ENCODE measurements around the gene TRAF6.
"Not testable (repeated sequence)": the region's sequence is repeated elsewhere in the genome, so short reads cannot be mapped to it uniquely, and the experiment has no call there.

The TRAF6 gene

GRCh38 chr11:36492724-36493304 is 17.3 kb downstream of the TRAF6 start:
- peak; percentile 44 for DNase-seq

- no peak for DNase-seq
Measured at GRCh38 chr11:36490026-36490806, 19.9 kb downstream of the TRAF6 start.

GRCh38 chr11:36488096-36488495 is 22.0 kb downstream of the TRAF6 start:
- DNase-seq: no peak

GRCh38 chr11:36487619-36488018 is 22.5 kb downstream of the TRAF6 start:
- no peak for DNase-seq

GRCh38 chr11:36485298-36486002 is 24.6 kb downstream of the TRAF6 start:
- no peak for DNase-seq

GRCh38 chr11:36483042-36483441 is 27.0 kb downstream of the TRAF6 start:
- DNase-seq: not testable (repeated sequence)

GRCh38 chr11:36480833-36481232 is 29.2 kb downstream of the TRAF6 start:
- no peak for DNase-seq

GRCh38 chr11:36478700-36479329 is 31.3 kb downstream of the TRAF6 start:
- peak; percentile 29 for DNase-seq

- no peak for DNase-seq
Measured at GRCh38 chr11:36475192-36475591, 34.9 kb downstream of the TRAF6 start.

GRCh38 chr11:36471577-36471976 is 38.5 kb downstream of the TRAF6 start:
- no peak for DNase-seq

- DNase-seq: no peak
Measured at GRCh38 chr11:36469881-36470802, 39.9 kb downstream of the TRAF6 start.

GRCh38 chr11:36469063-36469462 is 41.0 kb downstream of the TRAF6 start:
- DNase-seq: no peak

- DNase-seq: no peak
Measured at GRCh38 chr11:36467916-36468315, 42.2 kb downstream of the TRAF6 start.

- DNase-seq: no peak
Measured at GRCh38 chr11:36467012-36467411, 43.1 kb downstream of the TRAF6 start.

GRCh38 chr11:36465449-36466163 is 44.5 kb downstream of the TRAF6 start:
- no peak for DNase-seq

- DNase-seq: no peak
Measured at GRCh38 chr11:36464720-36465119, 45.4 kb downstream of the TRAF6 start.

GRCh38 chr11:36463781-36464180 is 46.3 kb downstream of the TRAF6 start:
- DNase-seq: no peak

GRCh38 chr11:36462321-36462720 is 47.8 kb downstream of the TRAF6 start:
- DNase-seq: no peak

GRCh38 chr11:36460220-36460619 is 49.9 kb downstream of the TRAF6 start:
- DNase-seq: no peak

GRCh38 chr11:36459046-36459445 is 51.0 kb downstream of the TRAF6 start:
- DNase-seq: no peak

- DNase-seq: no peak
Measured at GRCh38 chr11:36458129-36458915, 51.8 kb downstream of the TRAF6 start.

Data from COR-L47 (cell line).